ENCODE results near the gene KIDINS220. TPM values are rescaled to one million over a fixed set of nuclear protein-coding genes. Genes with fewer than 3 reads are reported as not detected.

KIDINS220 gene
- total RNA-seq, 1 donor from 2014 or later, result 26.9 TPM

DNA sequence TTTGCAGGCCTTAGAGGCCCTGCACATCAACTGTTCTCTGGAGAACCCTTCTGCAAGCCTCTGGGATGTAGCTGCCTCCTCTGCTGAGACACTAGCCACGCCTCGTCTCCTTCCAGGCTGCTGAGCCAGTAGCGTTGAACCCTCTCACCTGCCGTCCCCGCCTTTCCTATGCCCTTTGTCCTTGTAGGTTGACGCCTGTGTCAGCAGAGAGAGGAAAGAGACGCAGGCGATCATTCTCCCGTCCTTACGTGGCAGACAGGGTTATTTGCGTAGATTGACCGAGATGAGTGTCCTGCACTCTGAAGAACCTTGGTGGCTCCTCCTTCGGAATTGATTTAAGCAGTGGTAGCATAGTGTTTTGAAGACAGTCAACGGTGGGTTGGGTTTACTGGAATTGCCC is 127.8 kb downstream of the KIDINS220 start:
- no peak overlapping the region for H3K4me3 Mint-ChIP-seq
- ChIA-PET CTCF (no interaction called here), POLR2A (no interaction called here)
- H3K4me1 Mint-ChIP-seq, result no peaks in the 10 kb centered on the region
- peaks cover 10% of the 10 kb centered on the region for H3K27me3 Mint-ChIP-seq
- no peak for DNase-seq
- no peak for ATAC-seq (ENCODE audit: low read depth)
- no peak overlapping the region for H3K27ac Mint-ChIP-seq
- no peaks in the 10 kb centered on the region for H3K36me3 Mint-ChIP-seq (ENCODE audit: low read depth)
- peaks cover 8% of the 10 kb centered on the region for H3K9me3 Mint-ChIP-seq
- intact Hi-C loops (cut with micrococcal nuclease), result no loop called here
- TF ChIP-seq, protein P1, sequence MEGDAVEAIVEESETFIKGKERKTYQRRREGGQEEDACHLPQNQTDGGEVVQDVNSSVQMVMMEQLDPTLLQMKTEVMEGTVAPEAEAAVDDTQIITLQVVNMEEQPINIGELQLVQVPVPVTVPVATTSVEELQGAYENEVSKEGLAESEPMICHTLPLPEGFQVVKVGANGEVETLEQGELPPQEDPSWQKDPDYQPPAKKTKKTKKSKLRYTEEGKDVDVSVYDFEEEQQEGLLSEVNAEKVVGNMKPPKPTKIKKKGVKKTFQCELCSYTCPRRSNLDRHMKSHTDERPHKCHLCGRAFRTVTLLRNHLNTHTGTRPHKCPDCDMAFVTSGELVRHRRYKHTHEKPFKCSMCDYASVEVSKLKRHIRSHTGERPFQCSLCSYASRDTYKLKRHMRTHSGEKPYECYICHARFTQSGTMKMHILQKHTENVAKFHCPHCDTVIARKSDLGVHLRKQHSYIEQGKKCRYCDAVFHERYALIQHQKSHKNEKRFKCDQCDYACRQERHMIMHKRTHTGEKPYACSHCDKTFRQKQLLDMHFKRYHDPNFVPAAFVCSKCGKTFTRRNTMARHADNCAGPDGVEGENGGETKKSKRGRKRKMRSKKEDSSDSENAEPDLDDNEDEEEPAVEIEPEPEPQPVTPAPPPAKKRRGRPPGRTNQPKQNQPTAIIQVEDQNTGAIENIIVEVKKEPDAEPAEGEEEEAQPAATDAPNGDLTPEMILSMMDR (IDR thresholded peaks at IDR 0.05), result no peak

DNA sequence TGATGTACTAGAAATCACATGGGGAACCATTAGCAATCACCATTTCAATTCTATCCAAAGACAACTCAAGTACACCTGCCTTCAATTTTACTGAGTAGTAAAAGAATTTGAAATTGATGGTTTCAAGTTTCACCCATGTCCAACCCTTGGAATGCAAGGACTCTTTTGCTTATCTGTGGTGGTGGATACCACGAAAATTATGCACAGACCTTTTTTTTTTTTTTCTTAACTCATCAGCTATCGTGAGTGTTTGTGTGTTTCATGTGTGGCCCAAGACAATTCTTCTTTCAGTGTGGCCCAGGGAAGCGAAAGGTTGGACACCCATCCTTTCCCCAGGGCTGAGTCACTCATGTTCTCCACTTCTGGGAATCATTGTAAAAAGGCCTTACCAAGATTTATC is 132.5 kb downstream of the KIDINS220 start:
- H3K9me3 Mint-ChIP-seq, result peaks cover 6% of the 10 kb centered on the region
- ChIA-PET CTCF (no interaction called here), POLR2A (no interaction called here)
- DNase-seq, result no peak
- no peak for ATAC-seq (ENCODE audit: low read depth)
- no peak overlapping the region for H3K4me3 Mint-ChIP-seq
- peaks cover 3% of the 10 kb centered on the region for H3K27me3 Mint-ChIP-seq
- intact Hi-C loops (cut with micrococcal nuclease), result no loop called here
- no peak overlapping the region for H3K27ac Mint-ChIP-seq
- H3K36me3 Mint-ChIP-seq (ENCODE audit: low read depth), result no peaks in the 10 kb centered on the region
- H3K4me1 Mint-ChIP-seq, result no peaks in the 10 kb centered on the region
- TF ChIP-seq, protein P1 (IDR thresholded peaks at IDR 0.05), result no peak

DNA sequence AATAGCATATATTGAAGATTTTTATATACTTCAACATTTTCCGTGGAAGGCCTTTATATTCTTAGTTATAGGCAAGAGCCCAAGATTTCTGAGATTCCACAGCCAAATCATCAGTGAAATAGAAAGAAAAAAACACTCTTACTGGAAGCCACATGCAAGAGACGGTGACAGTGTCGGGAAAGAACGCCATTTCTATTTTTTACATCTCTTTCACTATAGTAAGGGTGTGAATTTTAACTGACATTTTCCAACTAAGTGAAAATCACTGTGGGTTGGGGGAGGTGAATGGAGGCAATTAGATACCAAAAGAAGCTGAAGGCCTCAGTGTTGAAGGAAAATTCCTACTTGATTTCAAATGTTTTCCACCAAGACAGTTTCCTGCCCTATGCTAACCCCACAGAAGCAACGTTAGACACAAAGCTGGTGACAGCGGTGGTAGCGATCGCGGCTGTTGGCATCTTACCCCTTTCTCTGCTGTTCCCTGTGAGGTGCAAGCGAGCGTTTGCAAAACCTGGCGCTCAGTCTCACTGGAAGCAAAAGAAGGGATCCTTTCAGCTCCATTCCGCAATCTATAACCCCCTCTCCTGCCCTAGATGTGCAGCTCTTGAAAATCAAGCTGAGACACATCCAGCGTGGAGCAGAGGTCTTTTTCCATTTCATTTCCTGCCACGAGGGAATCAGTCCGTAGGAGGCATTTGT is 135.6 kb downstream of the KIDINS220 start:
- intact Hi-C loops (cut with micrococcal nuclease), result no loop called here
- Mint-ChIP-seq H3K4me1 (no peaks in the 10 kb centered on the region), H3K9me3 (no peaks in the 10 kb centered on the region), H3K27ac (no peak overlapping the region), H3K27me3 (no peaks in the 10 kb centered on the region), H3K4me3 (no peak overlapping the region), H3K36me3 (ENCODE audit: low read depth) (no peaks in the 10 kb centered on the region)
- no peak for ATAC-seq (ENCODE audit: low read depth)
- TF ChIP-seq, protein P1 (IDR thresholded peaks at IDR 0.05), result no peak
- DNase-seq, result no peak
- POLR2A ChIA-PET, result no interaction called here
- CTCF ChIA-PET, result no interaction called here

DNA sequence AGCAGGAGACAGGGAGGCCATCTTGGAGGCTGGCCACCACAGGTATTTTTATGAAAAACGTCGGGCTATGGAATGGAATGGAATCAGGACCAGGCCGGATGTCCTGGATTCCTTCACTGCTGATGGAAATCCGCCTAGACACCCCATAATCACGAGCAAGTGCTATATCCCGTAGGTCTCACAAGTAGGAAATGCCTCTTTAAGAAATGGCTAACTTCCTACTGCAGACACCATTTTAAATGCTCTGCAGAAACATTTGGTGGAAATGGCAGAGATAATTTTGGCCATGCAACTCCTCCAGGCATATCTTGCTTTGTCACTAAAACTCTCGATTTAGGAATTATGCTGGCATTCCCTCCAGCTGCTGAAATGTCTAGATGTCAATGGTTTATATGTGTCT is 137.6 kb downstream of the KIDINS220 start:
- POLR2A ChIA-PET, result no interaction called here
- no peak overlapping the region for H3K4me3 Mint-ChIP-seq
- CTCF ChIA-PET, result no interaction called here
- DNase-seq, result no peak
- no peaks in the 10 kb centered on the region for H3K4me1 Mint-ChIP-seq
- no peak overlapping the region for H3K27ac Mint-ChIP-seq
- H3K27me3 Mint-ChIP-seq, result no peaks in the 10 kb centered on the region
- H3K36me3 Mint-ChIP-seq (ENCODE audit: low read depth), result no peaks in the 10 kb centered on the region
- ATAC-seq (ENCODE audit: low read depth), result no peak
- TF ChIP-seq, protein P1 (IDR thresholded peaks at IDR 0.05), result no peak
- H3K9me3 Mint-ChIP-seq, result no peaks in the 10 kb centered on the region
- intact Hi-C loops (cut with micrococcal nuclease), result no loop called here

DNA sequence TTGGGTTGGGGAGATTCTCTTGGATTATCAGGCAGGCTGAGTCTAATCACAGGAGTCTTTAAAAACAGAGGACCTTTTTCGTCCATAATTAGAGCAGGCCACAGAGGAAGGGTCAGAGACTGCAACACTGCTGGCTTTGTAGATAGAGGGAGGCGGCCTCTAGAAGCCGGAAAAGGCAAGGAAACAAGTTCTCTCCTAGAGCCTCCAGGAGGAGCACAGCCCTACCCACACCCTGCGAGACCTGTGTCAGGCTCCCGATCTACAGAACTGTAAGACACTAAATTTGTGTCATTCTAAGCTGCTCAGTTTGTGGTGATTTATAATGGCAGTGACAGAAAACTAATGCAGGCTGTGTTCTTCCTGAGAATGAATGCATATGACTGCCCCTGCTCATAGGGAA is 140.2 kb downstream of the KIDINS220 start:
- CTCF ChIA-PET, result no interaction called here
- DNase-seq (no peak), ATAC-seq (ENCODE audit: low read depth) (no peak)
- Mint-ChIP-seq H3K4me3 (no peak overlapping the region), H3K27me3 (peaks cover 11% of the 10 kb centered on the region), H3K27ac (no peak overlapping the region), H3K4me1 (no peaks in the 10 kb centered on the region), H3K36me3 (ENCODE audit: low read depth) (no peaks in the 10 kb centered on the region), H3K9me3 (no peaks in the 10 kb centered on the region)
- POLR2A ChIA-PET, result no interaction called here
- intact Hi-C loops (cut with micrococcal nuclease), result no loop called here
- TF ChIP-seq, protein P1 (IDR thresholded peaks at IDR 0.05), result no peak
